GM12865 (cell line): ENCODE measurements around the gene SLC66A2.

Source experiments
- DNase-seq: peaks from one replicate; pipeline ENCODE4 v3.0.0; 2010; ENCODE audit warnings: low read depth
- H3K4me3 ChIP-seq: 2 replicates; pipeline ENCODE4 v1.5.1; 2011; ENCODE audit warnings: mild to moderate bottlenecking, low read depth, low read length, control low read depth
- TF ChIP-seq, protein P1 (sequence below): IDR thresholded peaks from 2 replicates; pipeline ENCODE4 v1.5.1; 2011; ENCODE audit warnings: low read length, control low read depth, low read depth, inconsistent platforms; ENCODE audit not compliant: insufficient read depth; ENCODE audit errors: missing control alignments

The SLC66A2 gene

DNA sequence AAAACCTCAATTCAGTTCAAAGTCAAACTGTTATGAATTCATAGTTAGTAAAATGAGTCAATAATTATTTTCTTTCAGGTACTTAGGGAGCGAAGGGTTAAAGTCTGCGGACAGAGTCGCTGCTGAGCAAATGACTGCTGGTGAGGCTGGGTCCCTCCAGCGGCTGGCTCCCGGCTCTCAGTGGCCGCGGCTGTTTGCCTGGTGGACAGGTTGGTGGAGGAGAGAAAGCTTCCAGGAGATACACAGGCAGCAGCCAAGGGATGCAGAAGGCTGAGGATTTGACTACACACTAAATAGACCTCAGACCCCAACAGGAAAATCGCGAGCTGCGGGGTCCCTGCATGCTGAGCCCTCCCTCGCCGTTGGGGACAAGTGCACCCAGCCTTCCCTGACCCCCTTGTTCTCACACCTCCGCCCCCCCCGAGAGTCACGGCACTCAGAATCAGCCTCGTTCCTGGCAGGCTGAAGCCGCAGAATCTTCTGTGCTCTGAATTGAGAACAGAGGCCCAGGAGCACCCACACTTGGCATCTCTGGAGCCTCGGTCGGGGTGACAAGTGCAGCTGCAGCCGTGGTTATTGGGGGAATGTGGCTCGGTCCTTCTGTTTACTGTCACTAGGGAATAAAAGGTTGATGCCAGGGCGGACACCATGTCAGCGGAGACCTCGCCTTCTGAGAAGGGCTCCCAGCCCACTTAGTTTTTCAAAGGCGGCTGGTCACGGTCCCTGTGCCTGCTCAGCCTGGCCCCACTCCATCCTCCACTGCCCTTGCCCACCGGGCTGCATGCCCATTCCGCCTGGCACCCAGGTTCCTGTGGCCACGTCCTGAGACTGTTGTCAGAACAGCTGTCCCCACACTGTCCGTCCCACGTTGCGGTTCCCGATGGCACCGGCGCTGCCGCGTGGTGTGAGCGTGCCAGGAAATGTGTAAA is 74.0 kb downstream of the SLC66A2 start:
- H3K4me3 ChIP-seq = no peak overlapping the region
- TF ChIP-seq, protein P1, sequence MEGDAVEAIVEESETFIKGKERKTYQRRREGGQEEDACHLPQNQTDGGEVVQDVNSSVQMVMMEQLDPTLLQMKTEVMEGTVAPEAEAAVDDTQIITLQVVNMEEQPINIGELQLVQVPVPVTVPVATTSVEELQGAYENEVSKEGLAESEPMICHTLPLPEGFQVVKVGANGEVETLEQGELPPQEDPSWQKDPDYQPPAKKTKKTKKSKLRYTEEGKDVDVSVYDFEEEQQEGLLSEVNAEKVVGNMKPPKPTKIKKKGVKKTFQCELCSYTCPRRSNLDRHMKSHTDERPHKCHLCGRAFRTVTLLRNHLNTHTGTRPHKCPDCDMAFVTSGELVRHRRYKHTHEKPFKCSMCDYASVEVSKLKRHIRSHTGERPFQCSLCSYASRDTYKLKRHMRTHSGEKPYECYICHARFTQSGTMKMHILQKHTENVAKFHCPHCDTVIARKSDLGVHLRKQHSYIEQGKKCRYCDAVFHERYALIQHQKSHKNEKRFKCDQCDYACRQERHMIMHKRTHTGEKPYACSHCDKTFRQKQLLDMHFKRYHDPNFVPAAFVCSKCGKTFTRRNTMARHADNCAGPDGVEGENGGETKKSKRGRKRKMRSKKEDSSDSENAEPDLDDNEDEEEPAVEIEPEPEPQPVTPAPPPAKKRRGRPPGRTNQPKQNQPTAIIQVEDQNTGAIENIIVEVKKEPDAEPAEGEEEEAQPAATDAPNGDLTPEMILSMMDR = no peak
- no peak for DNase-seq

DNA sequence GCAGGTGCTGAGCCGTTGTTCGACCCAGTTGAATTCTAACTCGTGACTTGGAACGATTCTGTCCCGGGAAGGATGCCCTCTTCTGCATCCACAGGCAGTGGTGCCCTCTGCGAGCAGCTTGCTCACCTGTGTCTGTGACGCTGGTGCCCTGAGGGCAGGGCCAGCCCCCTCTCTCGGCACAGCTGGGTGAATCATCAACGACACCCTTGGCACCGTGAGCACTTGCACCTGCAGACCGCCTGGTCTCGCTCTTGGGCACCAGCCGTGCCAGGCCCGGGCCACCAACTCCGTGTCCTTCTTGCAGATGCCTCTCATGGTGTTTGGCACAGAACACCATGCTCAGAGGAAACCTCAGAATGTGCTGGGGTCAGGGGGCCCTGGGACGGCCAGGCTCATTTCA is 75.0 kb downstream of the SLC66A2 start:
- DNase-seq = no peak
- TF ChIP-seq, protein P1 = no peak
- no peak overlapping the region for H3K4me3 ChIP-seq

DNA sequence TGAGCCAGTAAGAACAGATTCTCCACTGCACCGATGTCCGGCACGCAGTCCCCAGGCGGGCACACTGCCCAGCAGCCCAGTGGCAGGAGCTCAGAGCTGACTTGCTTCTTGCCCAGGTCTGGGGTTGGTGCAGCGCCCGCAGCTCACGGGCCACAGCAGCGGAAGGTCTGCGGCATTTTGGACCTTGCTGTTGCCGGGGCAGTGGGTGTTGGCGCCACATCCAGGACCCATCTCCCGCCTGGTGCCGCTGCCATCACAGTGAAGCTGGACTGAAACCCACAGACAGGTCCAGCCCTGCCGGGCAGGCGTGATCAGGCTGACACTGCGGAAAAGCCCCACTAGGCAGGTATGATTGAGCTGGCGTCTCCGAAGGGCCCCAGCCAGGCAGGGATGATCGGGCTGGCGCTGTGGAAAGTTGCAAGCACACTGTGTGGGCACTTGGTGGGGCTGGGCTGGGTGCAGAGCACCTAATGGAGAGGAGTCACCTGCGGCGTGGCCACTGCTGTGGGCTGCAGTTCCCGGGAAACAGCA is 75.5 kb downstream of the SLC66A2 start:
- TF ChIP-seq, protein P1 = no peak
- no peak for DNase-seq
- no peak overlapping the region for H3K4me3 ChIP-seq

DNA sequence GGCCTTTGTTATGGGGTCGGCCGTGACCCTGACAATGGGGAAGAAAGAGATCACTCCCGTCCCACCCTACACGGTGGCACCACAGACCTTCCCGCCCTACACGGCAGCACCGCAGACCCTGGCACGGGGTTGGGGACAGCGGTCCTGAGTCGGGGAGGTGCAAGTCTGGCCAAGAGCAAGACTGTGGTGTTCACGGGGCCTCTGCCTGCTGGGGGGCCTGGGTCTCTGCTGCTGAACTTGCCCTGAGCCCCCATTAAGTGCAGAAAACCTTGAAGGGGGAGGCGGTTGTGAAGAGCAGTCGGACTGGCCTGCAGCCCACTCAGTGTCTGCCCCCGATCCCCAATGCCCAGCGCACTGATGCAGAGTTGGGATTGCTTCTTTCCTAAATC is 75.9 kb downstream of the SLC66A2 start:
- no peak overlapping the region for H3K4me3 ChIP-seq
- no peak for DNase-seq
- TF ChIP-seq, protein P1 = no peak

DNA sequence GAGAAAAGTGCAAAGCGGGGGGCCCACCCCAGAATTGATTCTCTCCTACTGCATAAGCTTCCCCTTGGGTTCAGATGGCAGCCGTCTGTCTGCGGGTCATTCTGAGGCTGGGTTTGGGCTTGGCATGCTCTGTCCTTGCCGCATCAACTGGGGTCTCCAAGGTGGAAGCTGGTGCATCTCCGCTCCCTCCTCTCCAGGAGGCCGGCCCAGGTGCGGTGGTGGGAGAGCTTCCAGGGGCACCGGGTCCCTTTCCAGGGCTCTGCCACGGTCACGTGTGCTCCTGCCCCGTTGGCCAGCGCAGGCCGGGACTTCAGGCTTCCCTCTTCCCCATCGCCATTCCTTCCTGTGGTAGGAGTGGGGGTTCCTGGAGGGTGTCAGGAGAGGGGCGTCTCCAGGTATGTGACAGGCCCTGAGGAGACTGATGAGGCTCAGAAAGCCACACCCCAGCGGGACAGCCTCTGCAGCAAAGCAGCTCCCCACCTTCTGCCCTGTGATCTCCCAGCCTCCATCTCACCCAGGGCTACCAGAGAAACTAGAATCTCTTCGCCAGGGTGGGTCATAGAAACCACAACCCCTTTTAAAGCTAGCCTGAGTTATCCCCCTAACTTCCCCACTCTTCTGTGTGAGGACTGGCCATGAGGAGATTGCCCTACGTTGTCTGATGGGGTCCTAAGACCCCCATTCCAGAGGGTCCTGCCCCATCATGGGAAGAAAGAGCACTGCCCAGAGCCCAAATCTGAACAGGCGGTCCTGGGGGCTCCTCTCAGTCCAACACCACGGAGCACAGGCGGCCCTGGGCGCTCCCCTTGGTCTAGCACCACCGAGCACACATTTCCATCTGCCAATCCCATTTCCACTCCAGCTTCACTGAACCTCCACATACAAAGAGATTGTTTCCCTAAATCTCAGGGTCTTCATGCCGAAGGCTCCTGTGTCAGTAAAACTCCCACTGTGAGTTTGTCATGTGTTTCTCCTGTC is 76.6 kb downstream of the SLC66A2 start:
- no peak overlapping the region for H3K4me3 ChIP-seq
- TF ChIP-seq, protein P1 = no peak
- DNase-seq = no peak

DNA sequence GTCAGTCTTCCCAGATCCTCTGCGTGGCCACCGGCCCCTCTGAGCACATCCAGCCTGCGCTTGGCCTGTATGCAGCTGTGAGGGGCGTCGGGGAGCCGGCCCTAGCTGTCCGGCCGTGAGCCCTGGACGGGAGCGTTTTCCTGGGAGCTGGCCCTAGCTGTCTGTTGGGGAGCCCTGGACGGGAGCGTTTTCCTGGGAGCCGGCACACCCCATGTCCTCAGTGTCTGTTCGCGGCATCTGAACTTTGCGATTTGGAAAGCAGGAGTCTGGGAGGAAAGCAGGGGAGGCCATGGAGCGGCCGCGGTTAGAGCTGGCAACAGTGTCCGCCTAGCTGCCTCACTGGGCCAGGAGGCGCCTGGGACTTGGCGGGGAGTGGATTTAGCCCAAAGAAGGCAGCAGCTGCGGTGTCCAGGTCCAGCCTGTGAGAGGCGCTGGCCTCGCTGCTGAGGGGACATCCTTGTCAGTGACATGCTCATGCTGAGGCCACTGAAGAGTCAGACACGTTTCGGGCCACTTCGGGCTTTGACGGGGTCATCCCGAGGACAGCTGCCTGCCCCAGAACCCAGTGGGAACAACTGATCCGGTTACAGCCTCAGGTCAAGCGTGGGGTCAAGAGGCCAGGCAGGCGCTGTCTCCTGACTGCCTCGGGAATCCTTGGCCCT is 77.9 kb downstream of the SLC66A2 start:
- TF ChIP-seq, protein P1 = no peak
- H3K4me3 ChIP-seq = no peak overlapping the region
- DNase-seq = no peak
